ENCODE results near the gene ARAP2.

Gene ARAP2

DNA sequence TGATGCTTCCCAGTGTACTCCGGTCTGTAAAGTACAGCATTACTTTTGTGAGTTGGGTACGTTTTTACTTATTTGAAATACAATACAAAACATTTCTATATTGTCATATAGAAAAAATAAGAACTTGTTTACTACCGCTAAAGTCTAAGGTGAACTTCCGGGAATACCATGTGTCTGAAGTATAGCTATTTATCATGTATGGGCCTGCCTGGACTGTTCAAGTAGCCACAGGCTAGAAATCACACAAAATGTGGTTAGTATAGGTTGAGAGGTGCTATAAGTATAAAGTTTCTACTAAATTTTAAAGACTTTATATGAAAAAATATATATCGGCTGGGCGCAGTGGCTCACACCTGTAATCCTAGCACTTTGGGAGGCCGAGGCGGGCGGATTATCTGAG is 152.3 kb downstream of the ARAP2 start (continued):
- TF ChIP-seq, protein P1, sequence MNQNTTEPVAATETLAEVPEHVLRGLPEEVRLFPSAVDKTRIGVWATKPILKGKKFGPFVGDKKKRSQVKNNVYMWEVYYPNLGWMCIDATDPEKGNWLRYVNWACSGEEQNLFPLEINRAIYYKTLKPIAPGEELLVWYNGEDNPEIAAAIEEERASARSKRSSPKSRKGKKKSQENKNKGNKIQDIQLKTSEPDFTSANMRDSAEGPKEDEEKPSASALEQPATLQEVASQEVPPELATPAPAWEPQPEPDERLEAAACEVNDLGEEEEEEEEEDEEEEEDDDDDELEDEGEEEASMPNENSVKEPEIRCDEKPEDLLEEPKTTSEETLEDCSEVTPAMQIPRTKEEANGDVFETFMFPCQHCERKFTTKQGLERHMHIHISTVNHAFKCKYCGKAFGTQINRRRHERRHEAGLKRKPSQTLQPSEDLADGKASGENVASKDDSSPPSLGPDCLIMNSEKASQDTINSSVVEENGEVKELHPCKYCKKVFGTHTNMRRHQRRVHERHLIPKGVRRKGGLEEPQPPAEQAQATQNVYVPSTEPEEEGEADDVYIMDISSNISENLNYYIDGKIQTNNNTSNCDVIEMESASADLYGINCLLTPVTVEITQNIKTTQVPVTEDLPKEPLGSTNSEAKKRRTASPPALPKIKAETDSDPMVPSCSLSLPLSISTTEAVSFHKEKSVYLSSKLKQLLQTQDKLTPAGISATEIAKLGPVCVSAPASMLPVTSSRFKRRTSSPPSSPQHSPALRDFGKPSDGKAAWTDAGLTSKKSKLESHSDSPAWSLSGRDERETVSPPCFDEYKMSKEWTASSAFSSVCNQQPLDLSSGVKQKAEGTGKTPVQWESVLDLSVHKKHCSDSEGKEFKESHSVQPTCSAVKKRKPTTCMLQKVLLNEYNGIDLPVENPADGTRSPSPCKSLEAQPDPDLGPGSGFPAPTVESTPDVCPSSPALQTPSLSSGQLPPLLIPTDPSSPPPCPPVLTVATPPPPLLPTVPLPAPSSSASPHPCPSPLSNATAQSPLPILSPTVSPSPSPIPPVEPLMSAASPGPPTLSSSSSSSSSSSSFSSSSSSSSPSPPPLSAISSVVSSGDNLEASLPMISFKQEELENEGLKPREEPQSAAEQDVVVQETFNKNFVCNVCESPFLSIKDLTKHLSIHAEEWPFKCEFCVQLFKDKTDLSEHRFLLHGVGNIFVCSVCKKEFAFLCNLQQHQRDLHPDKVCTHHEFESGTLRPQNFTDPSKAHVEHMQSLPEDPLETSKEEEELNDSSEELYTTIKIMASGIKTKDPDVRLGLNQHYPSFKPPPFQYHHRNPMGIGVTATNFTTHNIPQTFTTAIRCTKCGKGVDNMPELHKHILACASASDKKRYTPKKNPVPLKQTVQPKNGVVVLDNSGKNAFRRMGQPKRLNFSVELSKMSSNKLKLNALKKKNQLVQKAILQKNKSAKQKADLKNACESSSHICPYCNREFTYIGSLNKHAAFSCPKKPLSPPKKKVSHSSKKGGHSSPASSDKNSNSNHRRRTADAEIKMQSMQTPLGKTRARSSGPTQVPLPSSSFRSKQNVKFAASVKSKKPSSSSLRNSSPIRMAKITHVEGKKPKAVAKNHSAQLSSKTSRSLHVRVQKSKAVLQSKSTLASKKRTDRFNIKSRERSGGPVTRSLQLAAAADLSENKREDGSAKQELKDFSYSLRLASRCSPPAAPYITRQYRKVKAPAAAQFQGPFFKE (tag by site-specific recombination; IDR thresholded peaks at IDR 0.05; ENCODE audit: borderline replicate concordance) = no peak
- TF ChIP-seq ZNF555 (tag by site-specific recombination; conservative IDR thresholded peaks at IDR 0.05) = no peak
- TF ChIP-seq, protein P2, sequence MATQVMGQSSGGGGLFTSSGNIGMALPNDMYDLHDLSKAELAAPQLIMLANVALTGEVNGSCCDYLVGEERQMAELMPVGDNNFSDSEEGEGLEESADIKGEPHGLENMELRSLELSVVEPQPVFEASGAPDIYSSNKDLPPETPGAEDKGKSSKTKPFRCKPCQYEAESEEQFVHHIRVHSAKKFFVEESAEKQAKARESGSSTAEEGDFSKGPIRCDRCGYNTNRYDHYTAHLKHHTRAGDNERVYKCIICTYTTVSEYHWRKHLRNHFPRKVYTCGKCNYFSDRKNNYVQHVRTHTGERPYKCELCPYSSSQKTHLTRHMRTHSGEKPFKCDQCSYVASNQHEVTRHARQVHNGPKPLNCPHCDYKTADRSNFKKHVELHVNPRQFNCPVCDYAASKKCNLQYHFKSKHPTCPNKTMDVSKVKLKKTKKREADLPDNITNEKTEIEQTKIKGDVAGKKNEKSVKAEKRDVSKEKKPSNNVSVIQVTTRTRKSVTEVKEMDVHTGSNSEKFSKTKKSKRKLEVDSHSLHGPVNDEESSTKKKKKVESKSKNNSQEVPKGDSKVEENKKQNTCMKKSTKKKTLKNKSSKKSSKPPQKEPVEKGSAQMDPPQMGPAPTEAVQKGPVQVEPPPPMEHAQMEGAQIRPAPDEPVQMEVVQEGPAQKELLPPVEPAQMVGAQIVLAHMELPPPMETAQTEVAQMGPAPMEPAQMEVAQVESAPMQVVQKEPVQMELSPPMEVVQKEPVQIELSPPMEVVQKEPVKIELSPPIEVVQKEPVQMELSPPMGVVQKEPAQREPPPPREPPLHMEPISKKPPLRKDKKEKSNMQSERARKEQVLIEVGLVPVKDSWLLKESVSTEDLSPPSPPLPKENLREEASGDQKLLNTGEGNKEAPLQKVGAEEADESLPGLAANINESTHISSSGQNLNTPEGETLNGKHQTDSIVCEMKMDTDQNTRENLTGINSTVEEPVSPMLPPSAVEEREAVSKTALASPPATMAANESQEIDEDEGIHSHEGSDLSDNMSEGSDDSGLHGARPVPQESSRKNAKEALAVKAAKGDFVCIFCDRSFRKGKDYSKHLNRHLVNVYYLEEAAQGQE (tag by site-specific recombination; IDR thresholded peaks at IDR 0.05) = no peak
- TF ChIP-seq ZNF324 (tag by site-specific recombination; IDR thresholded peaks at IDR 0.05) = no peak

GRCh38 chr4:36088542-36088941 is 155.8 kb downstream of the ARAP2 start:
- TF ChIP-seq ZNF623 (tag by site-specific recombination; IDR thresholded peaks at IDR 0.05) (no peak), GLIS1 (tag by site-specific recombination; IDR thresholded peaks at IDR 0.05) (peak; percentile 91), ZSCAN30 (tag by site-specific recombination; IDR thresholded peaks at IDR 0.05) (no peak), ZNF510 (tag by site-specific recombination; IDR thresholded peaks at IDR 0.05; ENCODE audit: insufficient replicate concordance) (no peak), EGR2 (tag by site-specific recombination; IDR thresholded peaks at IDR 0.05; ENCODE audit: low read depth) (no peak), ZIC2 (tag by site-specific recombination; IDR thresholded peaks at IDR 0.05) (peak; percentile 78)
- Histone ChIP-seq H3K36me3 (ENCODE audit: control insufficient read depth in 2 of 2, insufficient read depth in 1 of 2, low read length in 2 of 2) (no peaks in the 10 kb centered on the region), H3K9me3 (ENCODE audit: control insufficient read depth, insufficient read depth, low read depth, low read length) (no peaks in the 10 kb centered on the region), H3K4me3 (ENCODE audit: low read depth, low read length) (no peak overlapping the region), H3K27ac (ENCODE audit: extremely low read depth, low read depth, low read length) (no peak overlapping the region), H3K4me1 (ENCODE audit: control insufficient read depth, insufficient read depth, low read length) (no peaks in the 10 kb centered on the region)
- ChIA-PET CTCF (no interaction called here), POLR2A (no interaction called here)

DNA sequence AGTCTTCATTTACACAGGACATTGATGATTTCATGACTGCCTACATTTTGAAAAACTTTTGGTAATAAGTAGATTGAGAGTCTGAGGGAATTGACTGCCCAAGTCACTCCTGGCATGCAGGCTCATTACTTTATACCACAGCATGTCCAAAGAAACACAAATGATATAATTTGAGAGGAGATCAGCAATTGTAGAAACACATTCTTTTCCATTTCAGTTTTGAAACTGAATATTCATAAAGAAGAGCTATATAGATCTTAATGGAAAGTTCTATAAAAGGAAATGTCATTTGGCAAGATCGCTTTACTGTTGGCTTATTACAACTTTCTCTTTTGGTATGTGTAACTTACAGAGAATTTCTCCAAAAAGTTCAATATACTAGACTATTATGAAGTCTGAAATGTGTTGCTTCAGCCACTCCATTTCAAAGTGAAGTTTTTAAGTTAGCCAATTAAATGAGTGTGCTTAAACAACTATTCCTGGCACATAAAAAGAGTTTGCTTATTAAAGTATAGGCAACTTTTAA is 158.0 kb downstream of the ARAP2 start:
- Histone ChIP-seq H3K4me3 (ENCODE audit: low read depth, low read length) (no peak overlapping the region), H3K4me1 (ENCODE audit: control insufficient read depth, insufficient read depth, low read length) (no peaks in the 10 kb centered on the region), H3K27ac (ENCODE audit: extremely low read depth, low read depth, low read length) (no peak overlapping the region), H3K9me3 (ENCODE audit: control insufficient read depth, insufficient read depth, low read depth, low read length) (no peaks in the 10 kb centered on the region), H3K36me3 (ENCODE audit: control insufficient read depth in 2 of 2, insufficient read depth in 1 of 2, low read length in 2 of 2) (no peaks in the 10 kb centered on the region)
- POLR2A ChIA-PET = no interaction called here
- CTCF ChIA-PET = no interaction called here
- TF ChIP-seq ZNF792 (tag by site-specific recombination; IDR thresholded peaks at IDR 0.05) (no peak), ZNF518A (tag by site-specific recombination; conservative IDR thresholded peaks at IDR 0.05; ENCODE audit: low read depth) (no peak), EGR2 (tag by site-specific recombination; IDR thresholded peaks at IDR 0.05; ENCODE audit: low read depth) (no peak), GFI1B (tag by site-specific recombination; IDR thresholded peaks at IDR 0.05) (no peak), ZNF266 (tag by site-specific recombination; IDR thresholded peaks at IDR 0.05; ENCODE audit: low read depth) (no peak), GLI2 (tag by site-specific recombination; IDR thresholded peaks at IDR 0.05; ENCODE audit: borderline replicate concordance, low read depth) (no peak)
- TF ChIP-seq, protein P3, sequence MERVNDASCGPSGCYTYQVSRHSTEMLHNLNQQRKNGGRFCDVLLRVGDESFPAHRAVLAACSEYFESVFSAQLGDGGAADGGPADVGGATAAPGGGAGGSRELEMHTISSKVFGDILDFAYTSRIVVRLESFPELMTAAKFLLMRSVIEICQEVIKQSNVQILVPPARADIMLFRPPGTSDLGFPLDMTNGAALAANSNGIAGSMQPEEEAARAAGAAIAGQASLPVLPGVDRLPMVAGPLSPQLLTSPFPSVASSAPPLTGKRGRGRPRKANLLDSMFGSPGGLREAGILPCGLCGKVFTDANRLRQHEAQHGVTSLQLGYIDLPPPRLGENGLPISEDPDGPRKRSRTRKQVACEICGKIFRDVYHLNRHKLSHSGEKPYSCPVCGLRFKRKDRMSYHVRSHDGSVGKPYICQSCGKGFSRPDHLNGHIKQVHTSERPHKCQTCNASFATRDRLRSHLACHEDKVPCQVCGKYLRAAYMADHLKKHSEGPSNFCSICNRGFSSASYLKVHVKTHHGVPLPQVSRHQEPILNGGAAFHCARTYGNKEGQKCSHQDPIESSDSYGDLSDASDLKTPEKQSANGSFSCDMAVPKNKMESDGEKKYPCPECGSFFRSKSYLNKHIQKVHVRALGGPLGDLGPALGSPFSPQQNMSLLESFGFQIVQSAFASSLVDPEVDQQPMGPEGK (tag by site-specific recombination; IDR thresholded peaks at IDR 0.05) = no peak

Measured in HEK293 (cell line).